HG03064 (cell line): ENCODE results near the gene NCKAP5.

Source experiments
- ATAC-seq: cut with Tn5 transposase; IDR thresholded peaks from one replicate; pipeline ENCODE4 v1.9.1; 2021; ENCODE audit warnings: low read depth; ENCODE audit not compliant: unreplicated experiment

Gene NCKAP5

DNA sequence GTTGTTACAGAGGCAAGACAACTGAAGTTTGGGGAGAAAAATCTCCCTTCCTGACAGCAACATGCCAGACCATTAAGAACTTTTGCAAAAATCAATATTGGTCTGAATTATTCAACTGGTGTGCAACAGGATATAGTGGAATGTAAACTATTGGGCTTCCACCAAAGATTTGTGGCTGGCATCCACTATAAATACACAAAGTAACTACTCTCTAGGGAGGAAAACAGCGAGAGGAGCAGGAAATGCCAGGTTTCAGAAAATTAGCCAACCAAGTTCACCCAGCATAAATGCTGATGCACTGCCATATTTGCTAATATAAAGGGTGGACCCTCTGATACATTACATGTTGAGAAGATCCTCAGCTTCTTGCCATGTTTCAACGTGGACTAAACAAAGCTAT is 630.6 kb downstream of the NCKAP5 start:
- no peak for ATAC-seq

DNA sequence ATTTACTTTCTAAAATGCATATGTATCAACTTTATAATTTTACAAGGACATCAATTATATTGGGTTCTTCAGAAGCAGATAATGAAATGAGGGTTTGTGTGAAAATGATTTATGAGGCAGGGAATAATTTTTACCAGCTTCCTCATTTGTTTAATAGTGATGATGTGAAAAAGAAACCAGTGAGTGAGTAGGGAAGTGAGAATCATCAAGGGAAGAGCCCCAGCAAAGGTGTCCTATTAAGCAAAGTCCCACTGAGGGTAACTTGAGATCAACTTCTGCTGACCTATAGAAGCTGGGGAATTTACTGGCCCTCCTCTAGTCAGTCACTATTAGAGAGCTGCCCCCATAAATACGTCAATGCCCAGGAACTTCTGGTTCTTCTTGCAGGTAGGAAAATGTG is 631.5 kb downstream of the NCKAP5 start:
- ATAC-seq: no peak

DNA sequence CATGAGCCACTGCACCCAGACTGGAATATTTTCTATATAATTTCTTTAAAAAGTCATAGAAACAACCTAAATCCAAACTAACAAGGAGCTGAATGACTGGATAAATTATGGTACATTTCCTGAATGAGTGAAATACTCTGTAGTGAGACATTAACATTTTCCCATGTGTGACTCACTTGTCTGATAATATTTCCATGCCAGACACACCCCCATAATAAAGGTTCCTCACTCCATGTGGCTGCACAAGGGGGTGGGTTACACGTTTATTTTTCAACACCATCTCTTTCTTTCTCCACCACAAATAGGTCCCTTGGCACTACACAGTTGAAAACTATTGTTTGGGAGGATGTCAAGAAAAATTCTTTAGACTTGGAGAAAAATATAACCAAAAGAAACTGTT is 632.0 kb downstream of the NCKAP5 start:
- ATAC-seq: no peak

DNA sequence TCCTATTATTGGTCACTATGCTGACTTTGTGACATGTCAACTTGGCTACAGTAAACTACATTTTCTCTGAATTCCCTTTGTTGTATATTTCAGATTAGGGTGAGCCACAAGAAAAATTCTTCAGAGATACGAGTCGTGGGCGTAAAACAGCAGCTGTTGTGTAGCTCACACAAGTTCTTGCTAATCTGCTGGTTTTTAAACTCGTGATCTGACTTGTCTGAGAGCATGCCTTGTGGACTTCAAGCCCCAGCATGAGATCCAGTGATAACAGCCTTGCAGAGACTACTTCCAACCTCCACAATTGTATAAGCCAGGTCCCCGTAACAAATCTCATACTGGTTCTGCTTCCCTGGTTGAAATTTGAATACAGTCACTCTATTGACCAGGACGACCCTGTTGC is 638.5 kb downstream of the NCKAP5 start:
- ATAC-seq: no peak

DNA sequence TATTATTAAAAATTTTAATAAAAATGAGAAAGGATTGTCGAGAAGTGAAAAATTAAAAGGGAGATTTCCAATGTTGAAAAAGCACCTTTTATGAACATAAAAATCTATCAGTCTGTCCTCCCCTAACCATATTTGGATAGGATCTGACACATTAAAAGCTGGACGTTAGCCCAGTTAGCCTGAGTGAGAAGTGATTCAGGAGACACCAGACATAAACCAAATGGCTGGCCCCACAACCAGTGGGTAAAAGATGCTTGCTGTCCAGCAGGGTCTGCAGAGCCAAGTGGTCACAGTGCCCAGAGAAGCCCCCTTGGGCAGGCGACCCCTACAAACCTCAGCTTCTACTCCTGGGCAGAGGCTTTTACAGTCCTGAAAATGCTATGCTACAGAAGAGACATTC is 644.5 kb downstream of the NCKAP5 start:
- no peak for ATAC-seq

DNA sequence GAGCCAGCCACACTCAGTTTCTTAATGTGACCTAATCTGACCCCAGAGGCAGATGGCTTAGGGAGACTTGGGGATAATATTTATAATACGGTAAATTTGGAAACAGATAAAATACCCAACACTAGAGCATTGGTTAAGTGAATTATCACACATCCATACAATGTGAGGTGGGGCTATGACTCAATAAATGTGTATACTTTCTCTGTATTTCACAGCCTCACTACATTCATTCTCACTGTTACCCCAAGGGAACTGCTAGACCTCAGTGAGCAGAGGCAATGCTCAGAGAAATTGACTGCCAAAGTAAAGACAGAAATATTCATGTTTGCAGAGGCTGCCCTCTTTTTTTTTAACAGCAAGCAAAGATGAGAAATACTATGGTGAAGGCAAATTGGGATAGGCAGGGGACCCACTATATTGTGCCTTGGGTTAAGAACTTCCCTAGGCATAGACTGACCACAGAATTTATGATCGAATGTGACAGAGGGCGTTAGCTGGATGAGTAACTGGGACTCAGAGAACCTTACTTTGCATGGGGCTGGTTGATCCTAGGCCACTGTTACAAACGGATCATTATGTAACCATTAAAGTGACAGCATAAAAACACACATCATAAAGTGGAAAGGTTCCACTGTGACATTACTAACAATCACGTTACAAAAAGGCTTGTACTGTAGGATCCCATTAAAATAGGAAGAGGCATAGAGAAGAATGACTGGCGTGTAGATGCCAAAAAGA is 652.3 kb downstream of the NCKAP5 start:
- ATAC-seq: no peak

DNA sequence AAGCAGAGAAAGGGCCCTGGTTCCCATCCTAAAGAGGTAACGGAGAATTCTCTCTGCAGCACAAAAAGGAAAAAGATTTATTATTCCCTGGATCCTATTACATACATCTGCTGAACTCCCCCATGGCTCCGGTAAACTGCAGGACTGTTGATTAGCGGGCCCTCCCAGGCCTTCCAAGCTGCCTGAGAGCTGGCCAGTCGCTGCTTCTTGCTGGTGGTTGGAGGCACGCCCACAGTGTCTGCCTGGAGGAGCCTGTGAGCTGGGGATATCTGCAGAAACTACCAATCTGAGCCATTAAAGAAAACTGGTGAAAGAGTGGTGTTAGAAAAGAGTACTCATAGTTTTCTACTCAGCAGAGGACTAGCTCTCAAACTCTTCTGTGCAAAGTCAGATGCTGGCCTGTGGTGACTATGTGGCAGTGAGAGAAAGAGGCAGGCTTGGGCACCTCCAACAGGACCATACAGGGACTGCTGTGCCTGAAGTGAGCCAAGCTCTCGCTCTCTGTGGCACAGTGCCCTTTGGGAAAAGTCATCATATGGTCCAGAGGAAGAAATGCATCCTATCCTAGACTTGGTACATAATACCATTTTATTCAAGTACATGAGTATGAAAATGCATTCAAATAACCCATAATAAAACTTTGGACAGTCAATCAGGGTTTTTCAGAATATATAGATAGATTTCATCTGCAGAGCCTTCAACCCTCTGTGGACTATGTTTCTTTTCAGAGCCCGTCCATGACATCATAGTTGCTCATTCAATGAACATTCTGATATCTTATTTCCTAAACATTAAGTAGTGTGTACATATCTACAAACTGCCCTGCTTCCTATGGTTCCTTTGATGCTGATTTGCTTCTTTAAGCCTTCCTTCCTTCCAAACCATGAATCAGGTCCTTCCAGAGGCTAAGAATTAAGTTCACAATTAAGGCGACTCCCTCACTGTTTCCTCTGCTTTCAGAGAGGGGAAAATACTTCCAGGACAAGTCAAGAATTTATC is 656.2 kb downstream of the NCKAP5 start:
- no peak for ATAC-seq

DNA sequence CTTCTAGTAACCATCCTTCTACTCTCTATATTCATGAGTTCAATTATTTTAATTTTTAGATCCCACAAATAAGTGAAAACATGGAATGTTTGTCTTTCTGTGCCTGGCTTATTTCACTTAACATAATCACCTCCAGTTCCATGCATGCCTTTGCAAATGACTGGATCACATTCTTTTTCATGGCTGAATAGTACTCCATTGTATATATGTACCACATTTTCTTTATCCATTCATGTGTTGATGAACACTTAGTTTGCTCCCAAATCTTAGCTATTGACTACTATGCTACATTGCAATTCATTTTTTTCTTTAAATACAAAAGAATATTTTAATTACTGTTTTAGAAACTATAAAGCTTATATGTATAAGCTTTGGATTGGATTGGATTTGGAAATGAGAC is 657.8 kb downstream of the NCKAP5 start:
- no peak for ATAC-seq

DNA sequence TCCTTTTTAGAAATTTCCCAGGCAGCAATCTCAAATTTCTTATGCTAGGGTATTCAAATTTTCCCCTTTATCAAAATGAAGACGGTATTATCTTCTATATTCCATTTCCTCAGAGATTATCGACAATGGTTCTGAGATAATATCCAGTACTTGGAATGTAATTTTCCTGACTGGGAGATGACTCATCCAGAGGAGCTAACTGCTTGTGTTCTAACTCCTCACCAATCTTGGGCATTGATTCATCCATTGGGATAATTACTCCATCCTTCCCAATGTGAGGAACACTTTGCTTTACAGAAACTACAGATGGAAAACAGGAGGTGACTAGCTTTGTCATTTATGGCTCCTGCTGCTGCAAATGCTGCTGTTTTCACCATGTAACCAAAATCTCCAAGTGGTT is 658.8 kb downstream of the NCKAP5 start:
- ATAC-seq: no peak

DNA sequence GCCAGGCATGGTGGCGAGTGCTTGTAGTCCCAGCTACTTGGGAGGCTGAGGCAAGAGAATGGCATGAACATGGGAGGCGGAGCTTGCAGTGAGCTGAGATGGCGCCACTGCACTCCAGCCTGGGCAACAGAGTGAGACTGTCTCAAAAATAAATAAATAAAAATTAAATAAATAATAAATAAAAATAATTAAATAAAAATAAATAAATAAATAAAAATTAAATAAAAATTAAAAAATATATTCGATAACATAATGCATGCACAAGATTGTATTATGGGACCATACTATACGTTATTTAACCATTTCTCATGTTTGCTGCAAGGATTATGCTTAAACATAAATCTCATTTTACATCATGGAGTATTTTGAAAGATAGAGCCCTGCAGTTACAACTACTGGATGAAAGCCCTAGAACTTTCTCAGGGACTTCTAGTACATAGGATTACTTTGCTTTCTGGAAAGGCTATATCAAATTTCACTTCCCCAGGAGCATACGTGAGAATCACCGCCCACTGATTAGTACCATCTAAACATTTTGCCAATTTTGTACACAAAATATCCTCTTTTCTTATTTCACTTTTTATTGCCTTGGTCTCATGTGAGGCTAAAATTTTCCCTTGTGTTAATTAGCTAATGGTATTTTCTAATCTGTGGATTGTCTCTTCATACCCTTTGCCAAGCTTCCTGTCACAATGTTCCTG is 664.0 kb downstream of the NCKAP5 start:
- no peak for ATAC-seq

DNA sequence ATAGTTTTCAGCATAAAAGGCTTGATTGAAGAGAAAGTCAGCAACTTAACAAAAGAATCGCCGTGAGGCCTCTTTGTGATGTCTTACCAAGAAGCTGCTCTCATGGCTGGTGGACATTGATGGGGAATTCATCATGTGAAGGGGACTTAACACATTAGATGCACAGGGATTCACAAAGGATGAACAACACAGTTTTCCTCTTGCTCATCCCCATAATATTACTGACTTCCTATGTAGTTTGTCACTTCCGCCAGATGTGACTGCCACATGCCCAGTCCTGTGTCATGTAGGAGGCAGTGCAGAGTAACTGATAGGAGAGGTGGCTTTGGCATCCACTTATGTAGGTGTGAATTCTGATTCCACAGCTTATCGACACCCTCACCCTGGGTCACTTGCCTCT is 665.6 kb downstream of the NCKAP5 start:
- ATAC-seq: no peak

DNA sequence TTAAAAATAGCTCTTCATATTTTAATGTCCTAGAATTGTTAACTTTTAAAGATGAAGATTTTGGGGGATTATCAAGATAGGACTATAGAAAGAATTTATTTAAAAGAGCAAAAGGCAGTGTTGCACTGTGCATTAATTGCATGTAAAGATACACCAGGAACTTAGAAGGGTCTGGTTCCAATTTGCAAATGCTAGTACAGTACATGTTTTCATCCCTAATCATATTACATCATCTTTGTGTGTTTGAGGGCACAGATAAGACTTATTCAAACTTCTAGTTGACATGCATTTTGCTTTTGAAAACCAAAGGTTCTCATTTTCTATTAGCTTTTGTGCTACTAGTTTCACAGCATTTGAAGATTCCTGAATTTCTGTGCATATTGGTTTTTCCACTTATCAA is 666.6 kb downstream of the NCKAP5 start:
- no peak for ATAC-seq

DNA sequence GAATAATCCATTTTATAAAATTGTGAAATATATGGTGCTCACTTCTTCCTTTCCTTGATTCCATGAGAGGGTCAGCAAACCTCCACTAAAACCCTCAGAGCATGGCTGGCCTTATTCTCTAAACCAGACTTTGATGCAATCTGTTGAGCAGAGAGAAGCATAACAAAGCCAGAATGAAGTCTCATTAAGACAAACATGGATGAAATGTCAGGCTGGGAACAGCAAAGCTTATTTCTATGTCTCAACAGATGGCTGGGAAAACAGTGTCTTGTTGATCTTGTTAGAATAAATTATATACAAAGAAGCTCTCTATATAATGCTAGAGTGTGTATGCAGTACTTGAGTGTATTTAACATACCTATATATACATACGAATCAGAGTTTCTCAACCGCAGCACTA is 671.2 kb downstream of the NCKAP5 start:
- no peak for ATAC-seq

DNA sequence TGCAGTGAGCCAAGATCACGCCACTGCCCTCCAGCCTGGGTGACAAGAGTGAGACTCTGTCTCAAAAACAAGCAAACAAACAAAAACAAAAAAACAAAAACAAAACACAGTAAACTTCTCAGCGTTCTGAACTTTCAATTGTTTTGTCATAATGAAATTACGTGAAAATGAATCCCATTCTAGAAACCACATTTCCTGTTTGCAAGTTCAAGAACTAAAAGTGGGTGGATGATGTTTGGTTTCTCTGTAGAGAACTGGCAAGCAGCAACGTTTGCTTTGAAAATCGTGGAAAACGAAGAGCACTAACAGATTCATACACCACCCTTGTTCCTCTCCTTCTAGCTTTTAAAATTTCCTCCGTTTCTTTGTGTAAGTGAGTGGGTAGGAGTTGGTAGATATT is 672.2 kb downstream of the NCKAP5 start:
- no peak for ATAC-seq

DNA sequence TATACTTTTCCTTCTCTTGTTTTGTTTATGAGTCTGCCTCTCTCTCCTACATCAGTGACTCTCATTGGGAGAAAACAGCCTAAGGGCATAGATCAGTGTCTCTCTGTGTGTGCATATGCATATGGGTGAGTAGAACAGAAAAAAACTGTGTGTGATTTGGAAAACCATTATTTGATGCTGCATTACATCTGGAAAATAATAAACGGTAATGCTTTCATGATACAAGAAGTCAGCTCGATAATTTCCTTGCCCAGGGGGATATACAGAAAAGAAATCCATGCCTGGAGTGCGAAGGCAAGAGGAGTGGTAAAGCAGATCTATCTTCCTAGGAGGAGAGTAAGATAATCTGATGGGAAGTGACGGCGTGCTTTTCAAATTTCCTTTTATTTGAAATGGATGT is 676.8 kb downstream of the NCKAP5 start:
- no peak for ATAC-seq

DNA sequence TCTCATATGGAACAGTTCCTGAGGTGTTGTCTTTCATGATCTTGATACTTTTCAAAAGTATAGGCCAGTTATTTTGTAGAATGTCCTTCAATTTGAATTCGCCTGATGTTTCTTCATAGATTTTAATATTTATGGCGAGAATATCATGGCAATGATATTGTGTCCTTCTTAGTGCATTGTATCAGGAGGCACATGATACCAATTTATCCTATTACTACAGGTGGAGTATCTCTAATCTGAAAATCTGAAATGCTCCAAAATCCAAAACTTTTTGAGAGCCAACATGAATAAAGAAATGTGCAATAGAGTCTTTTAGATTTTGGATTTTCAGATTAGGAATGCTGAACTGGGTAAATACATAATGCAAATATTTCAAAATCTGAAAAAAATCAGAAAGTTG is 681.7 kb downstream of the NCKAP5 start:
- no peak for ATAC-seq

DNA sequence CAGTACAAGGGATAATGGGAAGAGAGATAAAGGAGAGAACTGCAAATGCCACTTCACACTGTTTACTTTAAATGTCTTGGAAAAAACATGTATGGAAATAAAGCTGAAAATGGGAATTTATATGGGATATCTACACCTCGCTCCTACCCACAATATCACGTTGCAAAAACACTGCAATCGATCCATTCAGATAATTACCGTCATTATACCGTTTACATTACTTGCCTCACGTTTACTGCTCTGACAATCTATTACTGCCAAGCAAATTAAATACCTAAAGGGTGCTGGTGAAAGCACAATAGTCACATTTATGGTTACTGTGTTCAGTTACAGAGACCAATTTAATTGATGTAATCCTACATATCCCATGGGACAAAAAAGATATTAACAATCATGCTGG is 683.6 kb downstream of the NCKAP5 start:
- ATAC-seq: no peak

DNA sequence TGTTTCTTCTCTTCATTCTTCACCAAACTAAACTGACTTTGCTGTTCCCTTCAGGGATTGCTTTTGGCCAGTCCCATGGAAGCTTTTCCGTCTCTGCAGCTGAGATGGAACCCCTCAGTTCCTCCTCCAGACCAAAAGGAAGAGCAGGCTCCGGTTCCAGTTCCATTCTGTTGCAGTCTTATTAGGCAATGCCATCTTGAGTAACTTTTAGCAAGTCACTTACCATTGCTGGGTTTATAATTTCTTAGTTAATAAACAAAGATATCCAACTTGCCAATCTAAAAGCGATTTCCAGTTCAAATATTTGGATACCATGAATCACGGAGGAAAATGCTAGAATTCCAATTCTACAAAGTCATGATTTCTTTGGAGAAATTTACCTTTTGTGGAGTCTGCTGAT is 684.0 kb downstream of the NCKAP5 start:
- ATAC-seq: no peak

DNA sequence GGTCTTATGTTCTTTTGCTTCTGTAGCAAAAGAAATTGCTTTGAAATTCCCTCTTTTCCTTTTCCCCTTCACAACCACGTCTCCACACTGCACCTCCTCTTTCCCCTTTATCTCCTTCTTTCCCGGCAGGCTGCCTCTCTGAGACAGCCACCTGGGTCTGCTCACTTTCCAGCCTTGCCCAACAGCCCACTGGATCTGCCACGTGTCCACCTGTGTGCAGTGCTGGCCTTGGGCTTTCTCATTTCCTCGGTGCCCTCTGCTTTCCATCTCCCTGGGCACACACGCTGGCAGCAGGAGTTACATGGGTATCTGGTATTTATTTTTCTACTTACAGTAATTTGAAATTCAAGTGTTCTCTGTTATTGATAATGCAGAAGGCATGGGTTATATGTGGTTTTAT is 684.8 kb downstream of the NCKAP5 start:
- no peak for ATAC-seq

DNA sequence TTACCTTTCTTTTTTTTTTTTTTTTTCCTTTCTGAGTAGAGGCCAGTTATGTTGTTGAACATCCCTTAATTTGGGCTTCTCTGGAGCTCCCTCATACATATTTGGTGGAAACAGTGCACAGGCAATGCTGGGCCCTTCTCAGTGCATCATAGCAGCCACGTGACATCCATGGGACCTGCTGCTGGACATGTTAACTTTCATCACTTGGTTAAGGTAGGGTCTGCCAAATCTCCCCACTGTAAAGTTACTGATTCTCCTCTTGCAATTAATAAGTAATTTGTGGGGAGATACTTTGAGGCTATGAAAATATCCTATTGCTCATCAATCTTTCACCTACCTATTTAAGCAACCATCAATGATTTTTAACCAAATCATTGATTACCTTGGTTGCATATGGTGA is 686.7 kb downstream of the NCKAP5 start:
- ATAC-seq: no peak

DNA sequence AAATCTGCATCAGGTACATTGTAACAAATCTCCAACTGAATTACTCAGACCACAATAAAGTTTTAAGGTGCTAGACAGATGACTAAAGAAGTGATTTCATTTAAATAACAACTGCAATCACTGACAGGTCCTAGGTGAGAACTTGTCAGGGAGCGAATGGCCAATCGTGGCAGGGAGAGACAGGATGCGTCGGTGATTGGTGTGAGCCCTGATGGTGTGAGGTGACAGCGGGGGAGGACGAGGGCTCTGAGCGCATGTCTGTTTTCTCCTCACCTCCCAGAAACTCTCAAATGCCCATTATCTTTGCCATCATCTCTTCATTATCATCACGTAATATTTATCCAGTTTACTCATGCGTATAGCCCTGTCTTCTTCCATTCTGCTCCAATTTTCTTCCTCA is 690.3 kb downstream of the NCKAP5 start:
- ATAC-seq: no peak
